Sigmoid colon (tissue), 7 donors: ENCODE measurements around the gene MLLT10. TPM values are rescaled to one million over a fixed set of nuclear protein-coding genes. Genes with fewer than 3 reads are reported as not detected.

Experiments
- DNase-seq: peaks from one replicate; pipeline ENCODE4 v3.0.0-alpha.2; 2019
- H3K27ac ChIP-seq, 4 donors: fragments of 200-600 bp; sonication (generic); one replicate each; pipeline ENCODE4 v1.5.1; 2016 to 2019; ENCODE audit warnings: mild to moderate bottlenecking in 1 of 4
- H3K27me3 ChIP-seq, 3 donors: fragments of 200-600 bp; sonication (generic); one replicate each; pipeline ENCODE4 v1.5.1; 2019; ENCODE audit warnings: mild to moderate bottlenecking in 1 of 3
- H3K36me3 ChIP-seq, 4 donors: fragments of 200-600 bp; sonication (generic); one replicate each; pipeline ENCODE4 v1.5.1; 2016 to 2019
- H3K4me1 ChIP-seq, 4 donors: fragments of 200-600 bp; sonication (generic); one replicate each; pipeline ENCODE4 v1.5.1; 2017 to 2019
- H3K4me3 ChIP-seq, 4 donors: fragments of 200-600 bp; sonication (generic); one replicate each; pipeline ENCODE4 v1.5.1; 2017 to 2019; ENCODE audit warnings: mild to moderate bottlenecking in 2 of 4, moderate library complexity in 1 of 4
- H3K9me3 ChIP-seq, 4 donors: fragments of 200-600 bp in 3 of 4; sonication (generic) in 3 of 4; one replicate each; pipeline versions ENCODE4 v1.5.1 to v1.6.1; 2013 to 2019
- EP300 ChIP-seq, 4 donors: sonication (generic); formaldehyde crosslinking; IDR thresholded peaks; one replicate each; pipeline ENCODE4 v1.6.1; 2017; ENCODE audit warnings: antibody characterized with exemption in 4 of 4
- POLR2A ChIP-seq, 2 donors: fragments of 450-650 bp; IDR thresholded peaks; one replicate each; pipeline ENCODE4 v1.6.1; 2016; ENCODE audit warnings: antibody characterized with exemption in 2 of 2, mild to moderate bottlenecking in 2 of 2, moderate library complexity in 2 of 2
- POLR2AphosphoS5 ChIP-seq, 4 donors: sonication (generic); formaldehyde crosslinking; IDR thresholded peaks; one replicate each; pipeline ENCODE4 v1.6.1; 2017; ENCODE audit warnings: antibody characterized with exemption in 4 of 4
- WGBS, 2 donors: extraction: QIAGEN DNeasy Blood & Tissue Kit; methylation state at CpG; one replicate each; pipeline ENCODE4 v1.1.7; 2013; 5-methylcytosine and 5-hydroxymethylcytosine counted together
- intact Hi-C: fragments of 100-400 bp; cut with DNase I; formaldehyde crosslinking; loops from one replicate; pipeline ENCODE4 v1.15.1; 2023
- polyA plus RNA-seq, 3 donors: library from polyadenylated mRNA; stranded (reverse); fragments of 200-250 nt; gene quantifications; one replicate each; pipeline ENCODE4 v1.2.3, GENCODE V29; 2013
- total RNA-seq, 4 donors: library from RNA; depleted of rRNA; stranded (reverse); fragments of >200 nt; gene quantifications; one replicate each; pipeline ENCODE4 v1.1.0, GENCODE V29; 2016
- TF ChIP-seq, protein P1 (sequence below), 4 experiments: fragments of 450-650 bp in 3 of 4; fragments of 200-600 bp in 1 of 4; IDR thresholded peaks; one replicate each; pipeline ENCODE4 v1.5.1; 2016 to 2019; ENCODE audit warnings: antibody characterized with exemption in 4 of 4, mild to moderate bottlenecking in 3 of 4, moderate library complexity in 2 of 4
- donor health status: healthy with polysubstance abuse.
- donor health status: Bipolar disorder and iron deficiency.
- donor health status: healthy.

The MLLT10 gene
- total and polyA plus RNA-seq, 7 donors = 8.6 to 53.7 (median 36.0) TPM

DNA sequence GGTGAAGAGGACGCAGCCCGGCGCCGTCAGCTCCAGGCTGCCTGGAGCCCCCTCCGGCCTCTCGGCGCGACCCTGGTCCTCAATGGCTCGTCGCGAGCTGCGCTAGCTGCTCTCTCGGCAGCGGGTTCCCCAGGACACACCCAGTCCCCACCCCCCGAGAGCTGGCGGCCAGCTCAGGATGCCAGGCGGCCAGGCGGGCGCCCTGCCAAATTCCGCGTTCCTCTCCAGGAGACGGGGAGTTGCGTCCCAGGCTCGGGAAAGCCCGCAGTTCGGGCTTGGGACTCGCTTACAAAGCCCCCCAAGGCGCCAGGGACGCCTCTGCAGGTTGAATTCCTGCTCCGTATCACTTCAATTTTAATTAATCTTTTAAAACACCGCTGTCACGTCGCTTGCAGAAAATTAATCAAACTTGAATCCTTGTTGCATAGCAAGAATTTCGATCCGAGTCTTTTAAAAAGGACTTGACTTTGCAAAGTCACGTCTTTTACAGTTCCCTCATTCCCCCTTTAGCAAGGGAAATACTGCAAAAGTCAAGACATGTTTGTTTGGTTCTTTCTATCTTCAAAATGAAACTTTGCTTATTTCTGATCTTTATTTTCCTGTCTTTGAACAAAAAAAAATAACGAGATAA, 36.7 kb upstream of the MLLT10 start:
- H3K9me3 ChIP-seq = no peaks in the 10 kb centered on the region

DNA sequence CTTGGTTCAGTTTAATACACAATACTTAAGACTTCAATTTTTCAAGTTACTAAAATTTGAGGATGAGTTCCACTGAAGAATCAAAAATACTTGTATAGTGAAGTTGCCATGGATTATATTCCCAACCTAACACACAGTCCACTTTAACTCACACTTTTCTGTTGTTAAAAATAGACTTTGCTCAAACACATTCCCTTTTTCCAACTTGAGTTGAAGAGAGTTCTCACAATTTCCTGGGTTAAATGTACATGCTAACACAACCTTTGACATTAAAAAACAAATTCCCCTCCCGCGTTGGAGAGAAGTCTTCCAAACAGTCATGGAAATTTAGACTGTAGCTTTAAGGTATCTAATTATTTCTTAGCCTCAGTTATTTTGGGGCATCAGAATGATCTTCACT, 35.7 kb upstream of the MLLT10 start:
- H3K27me3 ChIP-seq = no peaks in the 10 kb centered on the region
- no peak for DNase-seq
- 16 to 72% methylated on average over 2 of the region's 2 CpGs for WGBS, 2 donors
- no peaks in the 10 kb centered on the region for H3K36me3 ChIP-seq
- TF ChIP-seq POLR2A (IDR thresholded peaks at IDR 0.05) = no peak
- TF ChIP-seq POLR2AphosphoS5 (IDR thresholded peaks at IDR 0.05) = no peak
- TF ChIP-seq EP300 (IDR thresholded peaks at IDR 0.05) = no peak
- TF ChIP-seq, protein P1, sequence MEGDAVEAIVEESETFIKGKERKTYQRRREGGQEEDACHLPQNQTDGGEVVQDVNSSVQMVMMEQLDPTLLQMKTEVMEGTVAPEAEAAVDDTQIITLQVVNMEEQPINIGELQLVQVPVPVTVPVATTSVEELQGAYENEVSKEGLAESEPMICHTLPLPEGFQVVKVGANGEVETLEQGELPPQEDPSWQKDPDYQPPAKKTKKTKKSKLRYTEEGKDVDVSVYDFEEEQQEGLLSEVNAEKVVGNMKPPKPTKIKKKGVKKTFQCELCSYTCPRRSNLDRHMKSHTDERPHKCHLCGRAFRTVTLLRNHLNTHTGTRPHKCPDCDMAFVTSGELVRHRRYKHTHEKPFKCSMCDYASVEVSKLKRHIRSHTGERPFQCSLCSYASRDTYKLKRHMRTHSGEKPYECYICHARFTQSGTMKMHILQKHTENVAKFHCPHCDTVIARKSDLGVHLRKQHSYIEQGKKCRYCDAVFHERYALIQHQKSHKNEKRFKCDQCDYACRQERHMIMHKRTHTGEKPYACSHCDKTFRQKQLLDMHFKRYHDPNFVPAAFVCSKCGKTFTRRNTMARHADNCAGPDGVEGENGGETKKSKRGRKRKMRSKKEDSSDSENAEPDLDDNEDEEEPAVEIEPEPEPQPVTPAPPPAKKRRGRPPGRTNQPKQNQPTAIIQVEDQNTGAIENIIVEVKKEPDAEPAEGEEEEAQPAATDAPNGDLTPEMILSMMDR (IDR thresholded peaks at IDR 0.05) = no peak
- intact Hi-C loops = loop anchor here (5.0 to 10.0 kb wide), 6 partner anchors 96 to 1489 kb away; partner anchors contain the start of gene DNAJC1
- H3K27ac ChIP-seq = no peak overlapping the region
- H3K9me3 ChIP-seq = no peaks in the 10 kb centered on the region
- H3K4me1 ChIP-seq = peaks cover 0 to 45% (median 20%) of the 10 kb centered on the region in 4 donors
- no peak overlapping the region for H3K4me3 ChIP-seq

More for the DNA sequence above, 36.7 kb upstream of the MLLT10 start:
- peaks cover 0 to 45% (median 20%) of the 10 kb centered on the region in 4 donors for H3K4me1 ChIP-seq
- no peaks in the 10 kb centered on the region for H3K36me3 ChIP-seq
- DNase-seq = peak; percentile 96
- TF ChIP-seq EP300 (IDR thresholded peaks at IDR 0.05) = peak in 1 of 4 donors; percentile 51
- peak; percentile 51 to 76 (median 74) for TF ChIP-seq POLR2AphosphoS5 (IDR thresholded peaks at IDR 0.05)
- TF ChIP-seq, protein P1 (IDR thresholded peaks at IDR 0.05) = no peak
- TF ChIP-seq POLR2A (IDR thresholded peaks at IDR 0.05) = no peak
- intact Hi-C loops = loop anchor here (2.0 to 10.0 kb wide), 9 partner anchors 18 to 1490 kb away; partner anchors contain the start of genes DNAJC1 and MLLT10
- 1 to 3% methylated on average over 37 of the region's 37 CpGs for WGBS, 2 donors
- peak overlapping the region; percentile 73 to 81 (median 74) for H3K27ac ChIP-seq
- no peaks in the 10 kb centered on the region for H3K27me3 ChIP-seq
- peak overlapping the region; percentile 50 to 83 (median 66) for H3K4me3 ChIP-seq

DNA sequence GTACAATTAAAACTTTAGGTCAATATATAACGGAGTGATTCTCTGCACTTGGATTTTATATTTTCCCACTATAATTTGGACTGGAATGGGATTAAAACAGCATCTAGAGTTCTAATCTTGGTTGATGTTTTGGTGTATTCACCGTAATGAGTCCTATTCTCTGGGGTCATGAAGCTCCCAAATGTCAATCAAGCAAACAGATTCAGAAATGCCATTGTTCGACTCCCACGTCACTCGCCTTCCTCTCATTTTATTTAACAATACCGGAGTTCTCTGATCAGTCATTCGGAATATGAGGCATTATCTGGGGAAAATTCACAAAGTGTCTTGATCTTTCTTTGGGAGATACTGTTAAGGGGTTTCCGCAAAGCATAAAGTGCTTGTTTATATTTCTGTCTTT, 35.0 kb upstream of the MLLT10 start:
- Histone ChIP-seq H3K9me3 (no peaks in the 10 kb centered on the region), H3K27ac (no peak overlapping the region), H3K4me1 (peaks cover 0 to 43% (median 20%) of the 10 kb centered on the region in 4 donors), H3K27me3 (no peaks in the 10 kb centered on the region), H3K36me3 (no peaks in the 10 kb centered on the region), H3K4me3 (no peak overlapping the region)
- WGBS, 2 donors = 83 to 94% methylated on average over 8 of the region's 8 CpGs
- intact Hi-C loops = loop anchor here (5.0 to 10.0 kb wide), 6 partner anchors 96 to 1488 kb away; partner anchors contain the start of gene DNAJC1
- DNase-seq = no peak
- TF ChIP-seq POLR2AphosphoS5 (IDR thresholded peaks at IDR 0.05) = no peak

DNA sequence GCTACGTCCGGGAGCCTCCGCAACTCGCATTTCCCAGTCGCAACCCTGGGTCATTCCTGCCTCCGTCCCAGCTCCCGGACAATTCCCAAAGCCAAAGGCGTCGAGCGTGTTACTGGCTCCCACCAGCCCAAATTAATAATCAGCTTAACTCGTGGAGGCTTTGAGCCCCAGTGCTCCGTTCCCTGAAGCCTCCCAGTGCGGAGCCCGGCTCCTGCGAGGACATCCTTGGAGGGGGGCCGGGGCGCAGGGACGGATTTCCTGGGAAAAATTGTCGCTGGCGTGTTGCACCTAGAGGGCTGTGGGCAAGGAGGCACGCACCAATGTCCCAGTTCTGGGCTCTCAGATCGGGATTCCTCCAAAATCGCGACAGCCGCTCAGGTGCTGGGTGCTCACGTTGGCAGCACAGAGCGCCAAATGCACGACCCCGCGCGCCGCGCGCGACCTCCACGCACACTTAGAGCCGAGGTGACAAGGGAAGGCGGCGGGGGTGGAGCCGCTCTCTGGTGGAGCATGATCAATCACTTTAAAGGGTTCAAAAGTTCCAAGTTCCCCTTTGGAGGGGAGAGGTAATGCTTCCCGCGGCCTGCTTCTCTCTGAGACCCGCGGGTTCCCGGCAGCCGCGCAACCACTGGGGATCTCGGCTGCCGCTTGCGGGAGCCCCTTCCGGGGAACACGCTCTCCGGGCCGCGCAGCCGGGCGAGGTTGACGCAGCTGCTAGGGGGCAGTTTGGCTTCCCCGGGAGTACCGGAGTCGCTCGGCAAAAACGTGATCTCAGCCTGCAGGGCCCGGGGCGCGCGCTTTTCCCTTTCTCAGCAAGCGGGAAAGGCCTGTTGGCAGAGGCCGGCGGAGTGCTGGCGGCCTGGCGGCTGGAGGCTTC, 34.1 kb upstream of the MLLT10 start:
- Histone ChIP-seq H3K4me1 (peaks cover 0 to 33% (median 11%) of the 10 kb centered on the region in 4 donors), H3K36me3 (no peaks in the 10 kb centered on the region), H3K27me3 (no peaks in the 10 kb centered on the region), H3K9me3 (no peaks in the 10 kb centered on the region), H3K27ac (peak overlapping the region in 1 of 4 donors; percentile 34), H3K4me3 (peak overlapping the region in 3 of 4 donors; percentile 12 to 34 (median 21))
- intact Hi-C loops = loop anchor here (5.0 to 10.0 kb wide), 6 partner anchors 95 to 1487 kb away; partner anchors contain the start of gene DNAJC1
- TF ChIP-seq, protein P1 (IDR thresholded peaks at IDR 0.05) = no peak
- TF ChIP-seq POLR2AphosphoS5 (IDR thresholded peaks at IDR 0.05) (no peak), EP300 (IDR thresholded peaks at IDR 0.05) (no peak), POLR2A (IDR thresholded peaks at IDR 0.05) (no peak)
- 43 to 58% methylated on average over 72 of the region's 72 CpGs for WGBS, 2 donors
- no peak for DNase-seq

DNA sequence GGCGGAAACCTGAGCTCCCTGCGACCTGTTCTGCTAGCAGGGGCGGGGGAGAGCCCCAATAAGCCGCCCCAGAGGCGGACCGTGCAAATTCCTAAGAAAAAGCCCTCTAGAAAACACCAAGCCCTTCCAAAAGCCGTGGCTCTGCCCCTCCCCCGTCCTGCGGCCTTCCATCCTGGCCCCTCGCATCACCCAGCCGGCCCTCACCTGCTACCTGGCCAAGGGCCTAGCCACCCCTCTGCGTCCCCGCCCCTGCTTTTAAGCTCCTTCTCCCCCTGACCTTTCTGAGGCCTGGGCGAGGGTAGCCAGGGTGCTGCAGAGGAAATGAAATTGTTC, 33.5 kb upstream of the MLLT10 start:
- intact Hi-C loops = no loop called here
- Histone ChIP-seq H3K27ac (peak overlapping the region in 1 of 4 donors; percentile 34), H3K27me3 (no peaks in the 10 kb centered on the region), H3K36me3 (no peaks in the 10 kb centered on the region), H3K9me3 (no peaks in the 10 kb centered on the region), H3K4me1 (peaks cover 0 to 28% (median 5%) of the 10 kb centered on the region in 4 donors), H3K4me3 (peak overlapping the region in 3 of 4 donors; percentile 12 to 34 (median 21))
- 60 to 68% methylated on average over 14 of the region's 14 CpGs for WGBS, 2 donors
- DNase-seq = no peak
- no peak for TF ChIP-seq EP300 (IDR thresholded peaks at IDR 0.05)
- no peak for TF ChIP-seq POLR2A (IDR thresholded peaks at IDR 0.05)
- TF ChIP-seq, protein P1 (IDR thresholded peaks at IDR 0.05) = no peak
- no peak for TF ChIP-seq POLR2AphosphoS5 (IDR thresholded peaks at IDR 0.05)
